ENCODE measurements around the gene TMPRSS3. TPM values are rescaled to one million over a fixed set of nuclear protein-coding genes. Genes with fewer than 3 reads are reported as not detected.

TMPRSS3 gene
- total RNA-seq = 10 to 100 TPM; 49.1 to 50.7 TPM

DNA sequence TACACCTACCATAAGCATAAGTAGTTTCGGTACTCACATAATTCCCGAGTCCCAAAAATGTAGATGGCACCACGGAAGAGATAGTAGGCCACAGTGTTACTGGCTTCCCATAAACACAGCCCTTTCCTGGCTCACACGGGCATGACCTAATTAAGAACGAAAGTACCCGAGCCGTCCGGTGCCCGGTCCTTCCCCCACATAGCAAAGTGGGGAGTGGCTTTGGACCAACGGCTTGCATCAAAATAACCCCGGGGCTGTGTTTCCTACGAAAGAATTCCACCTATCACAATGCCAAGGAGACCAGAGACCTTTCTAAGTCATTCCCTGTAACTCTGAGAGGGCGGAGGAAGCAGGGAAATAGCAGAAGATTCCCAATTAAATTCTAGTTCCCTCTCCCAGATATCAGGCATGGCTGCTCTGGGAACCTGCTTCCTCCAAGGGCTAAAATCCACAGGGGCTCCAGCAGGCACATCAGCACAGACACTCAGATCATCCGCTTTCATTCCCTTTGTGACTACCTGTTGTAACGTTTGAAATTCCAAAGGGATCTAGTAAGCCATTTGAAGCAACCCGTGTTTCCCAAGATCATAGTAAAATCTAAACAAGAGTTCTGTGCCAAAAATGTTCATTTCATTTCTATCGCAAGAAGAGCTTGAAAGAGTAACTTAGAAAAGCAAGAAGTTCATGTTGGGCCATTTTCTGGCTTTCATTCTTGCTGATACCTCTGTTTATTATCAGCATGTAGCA, at the start of gene TMPRSS3:
TMPRSS3 (minus strand) TSS at position 148 of the 747 bp plus-strand sequence. CDS start 635 bp downstream, outside the sequence.
- Mint-ChIP-seq H3K4me3 (no peak within 1 kb of the TSS), H3K4me1 (peaks cover 58% of the 10 kb centered on the region), H3K9me3 (no peaks in the 10 kb centered on the region), H3K36me3 (peaks cover 70% of the 10 kb centered on the region), H3K27ac (no peak within 1 kb of the TSS), H3K27me3 (no peaks in the 10 kb centered on the region)
- no peak for DNase-seq

DNA sequence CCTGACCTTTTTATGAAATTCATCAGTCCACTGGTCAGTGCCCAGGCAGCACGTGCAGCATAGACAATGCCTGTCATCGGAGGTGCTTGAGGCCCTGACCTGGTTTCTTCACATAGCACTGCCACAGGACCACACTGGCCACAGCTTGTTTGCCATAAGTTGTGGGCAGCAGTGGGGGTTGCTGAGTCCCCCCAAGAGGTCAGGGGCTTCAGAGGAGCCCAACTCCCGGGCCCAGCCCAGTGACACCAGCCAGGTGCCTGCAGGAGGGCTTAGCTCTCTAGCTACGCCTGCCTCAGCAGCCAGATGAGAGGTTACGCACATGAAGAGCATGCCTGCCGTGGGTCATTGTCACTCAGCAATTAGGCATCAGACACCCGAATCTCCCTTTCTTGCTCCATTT, 49.5 kb upstream of the TMPRSS3 start:
- H3K27ac Mint-ChIP-seq = peak overlapping the region; percentile 40
- H3K4me1 Mint-ChIP-seq = peaks cover 62% of the 10 kb centered on the region
- H3K4me3 Mint-ChIP-seq = no peak overlapping the region
- H3K36me3 Mint-ChIP-seq = peaks cover 59% of the 10 kb centered on the region
- no peaks in the 10 kb centered on the region for H3K9me3 Mint-ChIP-seq
- no peaks in the 10 kb centered on the region for H3K27me3 Mint-ChIP-seq
- no peak for DNase-seq

- H3K9me3 Mint-ChIP-seq = peaks cover 2% of the 10 kb centered on the region
- peaks cover 3% of the 10 kb centered on the region for H3K27me3 Mint-ChIP-seq
- H3K4me3 Mint-ChIP-seq = no peak overlapping the region
- no peak for DNase-seq
- peaks cover 62% of the 10 kb centered on the region for H3K4me1 Mint-ChIP-seq
- H3K36me3 Mint-ChIP-seq = peaks cover 65% of the 10 kb centered on the region
- no peak overlapping the region for H3K27ac Mint-ChIP-seq
Measured at GRCh38 chr21:42444745-42445059, 48.9 kb upstream of the TMPRSS3 start.

GRCh38 chr21:42443876-42444744, 48.3 kb upstream of the TMPRSS3 start:
- Mint-ChIP-seq H3K36me3 (peaks cover 71% of the 10 kb centered on the region), H3K9me3 (peaks cover 4% of the 10 kb centered on the region), H3K27ac (no peak overlapping the region), H3K4me3 (no peak overlapping the region), H3K4me1 (peaks cover 62% of the 10 kb centered on the region), H3K27me3 (peaks cover 4% of the 10 kb centered on the region)
- no peak for DNase-seq

GRCh38 chr21:42443181-42443785, 47.4 kb upstream of the TMPRSS3 start:
- Mint-ChIP-seq H3K27me3 (peaks cover 4% of the 10 kb centered on the region), H3K36me3 (peaks cover 79% of the 10 kb centered on the region), H3K4me3 (no peak overlapping the region), H3K4me1 (peaks cover 63% of the 10 kb centered on the region), H3K27ac (peak overlapping the region; percentile 26), H3K9me3 (peaks cover 4% of the 10 kb centered on the region)
- DNase-seq = no peak

- DNase-seq = no peak
- no peak overlapping the region for H3K4me3 Mint-ChIP-seq
- peak overlapping the region; percentile 35 for H3K27ac Mint-ChIP-seq
- H3K4me1 Mint-ChIP-seq = peaks cover 60% of the 10 kb centered on the region
- peaks cover 6% of the 10 kb centered on the region for H3K9me3 Mint-ChIP-seq
- peaks cover 79% of the 10 kb centered on the region for H3K36me3 Mint-ChIP-seq
- H3K27me3 Mint-ChIP-seq = peaks cover 4% of the 10 kb centered on the region
Measured at GRCh38 chr21:42441963-42442362, 46.1 kb upstream of the TMPRSS3 start.

GRCh38 chr21:42440187-42440792, 44.4 kb upstream of the TMPRSS3 start:
- peaks cover 53% of the 10 kb centered on the region for H3K4me1 Mint-ChIP-seq
- peaks cover 11% of the 10 kb centered on the region for H3K9me3 Mint-ChIP-seq
- H3K27ac Mint-ChIP-seq = peak overlapping the region; percentile 90
- peak; percentile 73 for DNase-seq
- peaks cover 4% of the 10 kb centered on the region for H3K27me3 Mint-ChIP-seq
- peaks cover 80% of the 10 kb centered on the region for H3K36me3 Mint-ChIP-seq
- H3K4me3 Mint-ChIP-seq = peak overlapping the region; percentile 40

DNA sequence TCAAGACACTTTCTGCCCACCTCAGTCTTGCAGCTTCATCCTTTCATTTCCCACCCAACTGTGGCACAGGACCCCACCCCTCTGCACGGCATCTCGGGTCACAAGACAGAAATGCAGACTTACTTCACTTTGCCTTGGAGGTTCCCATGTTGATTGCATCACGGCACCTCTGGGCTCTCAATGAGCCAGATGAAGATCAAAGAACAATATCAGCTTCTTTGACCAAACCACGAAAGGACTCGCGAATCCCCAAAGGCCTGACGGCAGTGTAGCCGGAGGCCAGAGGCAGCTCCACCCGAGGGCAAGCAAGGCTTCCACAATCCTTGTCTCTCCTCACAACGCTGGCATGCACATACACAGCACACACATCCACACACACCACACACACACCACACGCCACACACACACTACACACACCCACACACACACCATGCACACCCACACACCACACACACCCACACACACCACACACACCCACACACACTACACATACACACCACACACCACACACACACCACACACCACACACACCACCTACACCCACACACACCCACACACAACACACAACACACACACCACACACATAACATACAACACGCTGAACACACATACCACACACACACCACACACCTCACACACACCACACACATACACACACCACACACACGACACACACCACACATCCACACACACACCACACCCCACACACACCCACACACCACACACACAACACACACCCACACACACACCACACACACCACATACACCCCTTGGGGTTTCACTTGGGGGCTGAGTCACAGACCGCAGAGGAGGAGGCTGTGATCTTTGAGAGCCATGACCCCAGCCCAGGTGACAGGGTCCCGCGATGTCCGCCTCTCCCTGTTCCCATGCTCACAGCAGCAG, 43.7 kb upstream of the TMPRSS3 start:
- Mint-ChIP-seq H3K9me3 (peaks cover 11% of the 10 kb centered on the region), H3K4me3 (peak overlapping the region; percentile 40), H3K36me3 (peaks cover 83% of the 10 kb centered on the region), H3K27me3 (peaks cover 4% of the 10 kb centered on the region), H3K27ac (peak overlapping the region; percentile 90), H3K4me1 (peaks cover 61% of the 10 kb centered on the region)
- peak; percentile 66 for DNase-seq

DNA sequence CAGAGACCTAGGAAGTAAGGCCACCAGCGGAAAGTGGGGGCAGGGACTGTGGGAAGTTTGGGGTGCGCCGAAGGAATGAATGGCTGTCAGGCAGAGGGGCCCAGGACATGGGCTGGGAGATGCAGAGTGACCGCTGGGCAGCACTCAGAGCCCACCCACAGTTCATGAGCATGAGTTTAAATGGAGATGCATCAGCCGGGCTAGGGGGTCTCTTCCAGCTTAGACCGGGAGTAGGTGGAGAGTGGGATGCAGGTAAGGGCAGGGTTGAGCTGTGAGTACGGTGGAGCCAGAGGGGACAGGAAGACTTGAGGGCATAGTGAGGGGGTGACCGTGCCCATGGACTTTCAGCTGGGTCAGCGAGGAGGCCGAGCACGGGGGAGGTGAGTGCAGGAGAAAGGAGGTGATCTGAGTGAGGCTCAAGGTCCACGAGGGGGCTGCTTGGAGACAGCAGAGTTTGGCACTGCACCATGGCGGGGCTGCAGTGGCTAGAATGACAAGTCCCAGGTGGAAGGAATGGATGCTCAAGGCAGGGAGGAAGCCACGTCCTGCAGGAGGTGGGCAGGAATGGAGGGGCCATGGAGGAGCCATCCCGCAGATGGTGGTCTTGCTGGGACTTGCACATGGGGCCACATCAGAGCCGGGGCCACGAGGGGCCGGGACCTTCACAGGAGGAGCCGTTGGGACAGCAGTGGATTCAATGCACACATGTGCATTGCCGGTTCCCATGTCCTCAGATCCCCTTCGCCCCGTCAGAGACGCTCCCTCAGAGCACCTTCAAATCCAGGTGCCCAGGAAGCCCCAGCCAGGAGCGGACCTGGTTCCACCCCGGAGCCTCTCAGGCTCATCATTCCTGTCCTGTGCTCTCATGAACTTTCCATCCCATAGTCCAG, 42.7 kb upstream of the TMPRSS3 start:
- peaks cover 92% of the 10 kb centered on the region for H3K36me3 Mint-ChIP-seq
- no peak overlapping the region for H3K4me3 Mint-ChIP-seq

DNA sequence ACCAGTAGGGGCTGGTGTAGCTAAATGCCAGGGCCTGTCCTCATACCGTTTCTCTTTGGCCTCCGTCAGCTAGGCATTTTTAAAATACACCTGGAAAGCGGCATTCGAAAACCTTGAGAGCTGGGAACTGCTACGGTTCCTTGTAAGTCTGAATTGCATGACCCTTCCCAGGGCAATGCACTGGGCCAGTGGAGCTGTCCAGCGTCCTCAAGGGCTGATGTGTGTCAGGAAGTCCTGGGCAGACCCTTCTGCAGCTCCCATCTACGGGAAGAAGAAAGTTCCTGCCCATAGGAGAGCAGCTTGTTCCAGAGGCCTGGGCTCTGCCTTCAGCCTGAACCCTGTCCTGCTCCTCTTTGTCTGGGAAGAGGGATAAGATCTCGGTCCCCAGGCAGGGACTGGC, 41.9 kb upstream of the TMPRSS3 start:
- peak overlapping the region; percentile 61 for H3K27ac Mint-ChIP-seq
- H3K27me3 Mint-ChIP-seq = peaks cover 4% of the 10 kb centered on the region
- peaks cover 95% of the 10 kb centered on the region for H3K36me3 Mint-ChIP-seq
- DNase-seq = no peak
- H3K9me3 Mint-ChIP-seq = peaks cover 11% of the 10 kb centered on the region
- H3K4me1 Mint-ChIP-seq = peaks cover 64% of the 10 kb centered on the region
- H3K4me3 Mint-ChIP-seq = no peak overlapping the region

More for the DNA sequence above, 42.7 kb upstream of the TMPRSS3 start:
- Mint-ChIP-seq H3K4me1 (peaks cover 63% of the 10 kb centered on the region), H3K27me3 (peaks cover 4% of the 10 kb centered on the region), H3K27ac (peak overlapping the region; percentile 90), H3K9me3 (peaks cover 11% of the 10 kb centered on the region)
- no peak for DNase-seq

DNA sequence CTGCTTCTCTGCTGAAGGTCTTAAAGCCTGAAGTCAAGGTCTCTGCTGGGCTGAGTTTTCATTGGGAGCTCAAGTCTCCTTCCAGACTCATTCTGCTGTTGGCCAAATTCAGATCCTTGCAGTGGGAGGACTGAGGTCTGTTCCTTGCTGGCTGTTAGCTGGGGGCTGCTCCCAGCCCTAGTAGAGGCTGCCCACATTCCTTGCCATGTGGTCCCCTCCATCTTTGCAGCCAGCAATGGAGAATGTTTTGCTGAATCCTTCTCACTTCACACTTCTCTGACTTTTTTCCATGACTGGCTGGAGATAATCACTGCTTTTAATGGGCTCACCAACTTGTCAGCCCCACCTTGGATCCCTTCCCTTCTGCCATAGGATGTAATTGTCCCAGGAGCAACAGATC, 41.1 kb upstream of the TMPRSS3 start:
- Mint-ChIP-seq H3K9me3 (peaks cover 19% of the 10 kb centered on the region), H3K4me3 (no peak overlapping the region), H3K36me3 (peaks cover 96% of the 10 kb centered on the region), H3K27me3 (peaks cover 4% of the 10 kb centered on the region), H3K27ac (peak overlapping the region; percentile 19), H3K4me1 (peaks cover 65% of the 10 kb centered on the region)
- DNase-seq = no peak

GRCh38 chr21:42435833-42436232, 40.0 kb upstream of the TMPRSS3 start:
- Mint-ChIP-seq H3K4me1 (peaks cover 56% of the 10 kb centered on the region), H3K27me3 (peaks cover 4% of the 10 kb centered on the region), H3K4me3 (no peak overlapping the region), H3K9me3 (peaks cover 21% of the 10 kb centered on the region), H3K27ac (no peak overlapping the region), H3K36me3 (peaks cover 96% of the 10 kb centered on the region)
- DNase-seq = no peak

- H3K4me1 Mint-ChIP-seq = peaks cover 52% of the 10 kb centered on the region
Measured at GRCh38 chr21:42435401-42435800, 39.5 kb upstream of the TMPRSS3 start.

More at GRCh38 chr21:42435401-42435800, 39.5 kb upstream of the TMPRSS3 start:
- Mint-ChIP-seq H3K27me3 (peaks cover 4% of the 10 kb centered on the region), H3K9me3 (peaks cover 21% of the 10 kb centered on the region), H3K36me3 (peaks cover 94% of the 10 kb centered on the region), H3K27ac (no peak overlapping the region), H3K4me3 (no peak overlapping the region)
- no peak for DNase-seq
